H7 (cell line): ENCODE measurements around the gene AK4. TPM values are rescaled to one million over a fixed set of nuclear protein-coding genes. Genes with fewer than 3 reads are reported as not detected.

Source experiments
- DNase-seq: peaks from one replicate; pipeline ENCODE4 v3.0.0; 2012
- H3K27me3 ChIP-seq: 2 replicates; pipeline ENCODE4 v1.6.0; 2011; ENCODE audit warnings: mild to moderate bottlenecking, low read length; ENCODE audit not compliant: control insufficient read depth, insufficient read depth
- H3K36me3 ChIP-seq: replicated peaks from 2 replicates; pipeline ENCODE4 v1.5.1; 2011; ENCODE audit warnings: low read length; ENCODE audit not compliant: control insufficient read depth, insufficient read depth
- H3K4me3 ChIP-seq: 2 replicates; pipeline ENCODE4 v1.5.1; 2011; ENCODE audit warnings: low read depth, mild to moderate bottlenecking, control low read depth, low read length, moderate library complexity; ENCODE audit not compliant: insufficient read depth
- total RNA-seq: library from RNA; depleted of rRNA; stranded (reverse); fragments of >200 nt; shearing (Covaris generic); gene quantifications from 2 replicates; pipeline ENCODE4 v1.2.3, GENCODE V29; 2014

The AK4 gene
- total RNA-seq, 1 experiment from 2014 or later, result 227 TPM

DNA sequence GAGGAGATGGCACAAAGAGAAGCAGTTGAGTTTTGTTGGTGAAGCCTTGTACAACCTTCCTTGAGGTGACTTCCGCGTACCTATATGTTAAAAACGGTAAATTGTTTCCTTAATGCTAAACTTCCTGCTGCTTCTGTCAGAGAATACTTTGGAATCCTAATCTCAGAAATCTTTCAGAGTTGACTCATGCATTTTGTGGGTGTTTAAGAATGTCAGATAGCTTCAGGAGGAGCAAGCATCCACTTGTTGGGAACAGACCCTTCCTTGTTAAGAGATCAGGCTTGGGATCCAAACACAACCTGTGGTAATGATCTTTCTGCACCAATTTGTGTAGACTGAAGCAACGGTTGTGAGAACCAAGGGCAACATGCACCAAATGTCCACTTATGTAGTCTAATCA is 29.5 kb downstream of the AK4 start:
- Histone ChIP-seq H3K36me3 (no peaks in the 10 kb centered on the region), H3K27me3 (no peaks in the 10 kb centered on the region), H3K4me3 (no peak overlapping the region)
- DNase-seq, result no peak

DNA sequence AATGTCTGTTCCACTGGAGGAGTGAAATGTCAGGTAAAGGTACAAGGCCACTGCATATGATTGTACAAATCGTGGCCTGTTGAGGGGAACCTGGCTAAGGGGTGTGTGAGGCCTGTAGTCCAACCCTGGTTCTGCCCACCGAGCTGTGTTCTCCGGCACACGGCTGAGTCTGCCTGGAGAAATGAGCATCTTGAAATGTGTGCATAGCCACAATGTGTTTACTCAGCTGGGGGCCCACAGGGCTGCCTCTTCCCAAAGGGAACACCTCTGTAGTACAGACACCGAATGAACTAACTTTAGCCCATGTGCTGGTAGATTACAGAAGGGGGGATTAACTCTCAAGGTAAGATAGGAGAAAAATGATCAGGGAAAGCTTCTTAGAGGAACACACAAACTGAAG is 30.2 kb downstream of the AK4 start:
- no peak for DNase-seq
- Histone ChIP-seq H3K27me3 (no peaks in the 10 kb centered on the region), H3K4me3 (no peak overlapping the region), H3K36me3 (no peaks in the 10 kb centered on the region)

DNA sequence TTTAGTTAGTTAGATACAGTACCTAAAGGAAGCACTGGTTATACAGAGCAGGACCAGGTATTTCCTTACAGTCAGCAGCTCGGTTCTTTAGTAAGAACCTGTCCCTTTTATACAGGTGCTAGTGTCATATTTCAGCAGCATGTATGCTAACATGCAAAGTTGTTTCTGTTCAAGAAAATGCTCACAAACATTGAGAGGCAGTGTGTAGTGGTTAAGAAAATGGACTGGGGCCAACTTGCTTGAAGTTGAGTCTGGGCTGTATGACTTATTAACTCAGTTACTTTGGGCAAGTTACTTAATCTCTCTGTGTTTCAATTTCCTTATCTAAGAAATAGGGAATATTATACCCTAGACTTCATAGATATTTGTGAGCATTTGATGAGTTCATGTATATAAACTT is 31.1 kb downstream of the AK4 start:
- Histone ChIP-seq H3K27me3 (no peaks in the 10 kb centered on the region), H3K4me3 (no peak overlapping the region), H3K36me3 (no peaks in the 10 kb centered on the region)
- DNase-seq, result no peak

DNA sequence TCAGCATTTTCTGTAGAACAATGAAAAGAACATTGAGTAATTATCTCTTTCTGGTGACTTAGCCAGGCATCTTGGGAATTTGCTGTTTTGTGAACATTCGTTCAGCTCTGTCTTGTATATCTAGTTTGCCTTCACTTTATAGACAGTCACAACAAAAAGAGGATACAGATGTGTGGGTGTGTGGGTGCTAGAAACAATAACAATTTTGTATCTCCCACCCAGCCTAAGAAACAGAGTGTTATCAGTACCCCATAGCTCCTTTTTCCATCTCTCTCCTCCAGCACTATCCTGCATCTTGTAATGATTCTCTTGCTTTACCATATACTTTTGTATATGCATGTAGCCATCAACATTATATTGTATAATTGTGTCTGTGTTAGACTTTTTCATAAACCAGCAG is 33.0 kb downstream of the AK4 start:
- DNase-seq, result no peak
- H3K27me3 ChIP-seq, result no peaks in the 10 kb centered on the region
- no peak overlapping the region for H3K4me3 ChIP-seq
- H3K36me3 ChIP-seq, result no peaks in the 10 kb centered on the region

DNA sequence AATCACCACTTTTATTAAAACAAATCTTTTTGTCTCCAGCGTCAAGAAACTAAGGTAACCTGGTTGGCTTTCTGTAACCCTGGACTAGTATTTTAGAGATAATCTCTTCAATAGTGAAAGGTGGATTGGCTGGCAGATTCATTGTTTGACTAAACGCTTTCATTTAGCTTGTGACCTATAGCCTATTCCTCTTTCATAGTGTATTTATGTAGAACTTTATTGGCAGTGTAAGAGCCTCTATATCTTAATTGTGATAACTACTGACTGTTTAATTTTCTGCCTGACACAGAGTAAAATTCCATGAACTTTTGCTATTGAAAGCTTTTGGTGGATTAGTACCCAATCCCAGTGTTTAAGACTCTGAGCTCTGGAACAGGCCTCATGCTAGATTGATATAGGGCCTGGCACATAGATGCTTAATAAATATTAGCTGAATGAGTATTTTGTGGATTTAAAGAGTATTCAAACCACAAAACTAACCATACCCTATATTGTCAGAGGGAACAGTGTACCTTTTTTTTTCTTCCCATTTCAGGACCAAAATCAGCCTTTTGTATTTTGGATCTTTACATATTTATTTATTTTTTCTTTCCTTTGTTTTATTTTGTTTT is 34.8 kb downstream of the AK4 start:
- Histone ChIP-seq H3K27me3 (no peaks in the 10 kb centered on the region), H3K36me3 (no peaks in the 10 kb centered on the region), H3K4me3 (no peak overlapping the region)
- DNase-seq, result no peak

DNA sequence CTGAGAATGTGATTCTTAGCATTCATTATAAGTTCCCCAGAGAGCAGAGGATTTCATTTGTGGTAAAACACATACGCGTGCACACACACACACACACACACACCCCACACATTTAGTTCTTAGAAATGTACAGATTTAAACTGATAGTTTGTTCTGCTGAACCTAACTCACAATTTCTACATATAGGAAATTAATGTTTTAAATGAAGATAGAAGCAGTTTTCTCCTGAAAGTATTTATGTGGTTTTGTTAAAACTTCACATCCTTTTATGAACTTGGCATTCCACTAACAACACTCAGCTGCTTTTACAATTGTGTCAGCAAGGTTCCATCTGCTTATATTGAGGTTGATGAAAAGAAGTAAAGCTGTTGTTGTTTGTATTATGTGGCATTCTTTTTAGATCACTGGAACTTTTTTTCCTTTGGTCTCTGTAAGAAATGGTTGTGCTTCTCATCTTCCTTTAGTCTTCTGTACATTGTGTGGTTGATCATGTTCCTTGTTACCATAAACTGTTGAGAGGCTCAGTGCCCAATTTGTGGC is 41.6 kb downstream of the AK4 start:
- DNase-seq, result no peak
- Histone ChIP-seq H3K27me3 (no peaks in the 10 kb centered on the region), H3K36me3 (peaks cover 2% of the 10 kb centered on the region), H3K4me3 (no peak overlapping the region)

DNA sequence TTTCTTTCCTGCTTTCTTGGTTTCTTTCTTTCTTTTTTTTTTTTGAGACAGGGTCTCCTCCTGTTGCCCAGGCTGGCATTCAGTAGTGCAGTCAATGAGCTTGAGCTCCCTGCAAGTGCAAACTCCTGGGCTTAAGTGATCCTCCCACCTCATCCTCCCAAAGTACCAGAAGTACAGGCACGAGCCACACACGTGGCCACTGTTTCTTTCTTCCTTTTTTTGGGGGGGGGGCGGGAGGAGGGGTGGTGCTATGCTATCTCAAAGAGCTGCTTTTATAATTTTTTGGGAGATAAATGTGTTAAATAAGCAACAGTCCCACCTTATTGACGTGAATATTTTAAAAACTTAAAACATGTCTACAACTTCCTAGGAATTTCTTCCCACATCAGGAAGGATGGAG is 42.2 kb downstream of the AK4 start:
- Histone ChIP-seq H3K36me3 (peaks cover 2% of the 10 kb centered on the region), H3K27me3 (no peaks in the 10 kb centered on the region), H3K4me3 (no peak overlapping the region)
- DNase-seq, result no peak

DNA sequence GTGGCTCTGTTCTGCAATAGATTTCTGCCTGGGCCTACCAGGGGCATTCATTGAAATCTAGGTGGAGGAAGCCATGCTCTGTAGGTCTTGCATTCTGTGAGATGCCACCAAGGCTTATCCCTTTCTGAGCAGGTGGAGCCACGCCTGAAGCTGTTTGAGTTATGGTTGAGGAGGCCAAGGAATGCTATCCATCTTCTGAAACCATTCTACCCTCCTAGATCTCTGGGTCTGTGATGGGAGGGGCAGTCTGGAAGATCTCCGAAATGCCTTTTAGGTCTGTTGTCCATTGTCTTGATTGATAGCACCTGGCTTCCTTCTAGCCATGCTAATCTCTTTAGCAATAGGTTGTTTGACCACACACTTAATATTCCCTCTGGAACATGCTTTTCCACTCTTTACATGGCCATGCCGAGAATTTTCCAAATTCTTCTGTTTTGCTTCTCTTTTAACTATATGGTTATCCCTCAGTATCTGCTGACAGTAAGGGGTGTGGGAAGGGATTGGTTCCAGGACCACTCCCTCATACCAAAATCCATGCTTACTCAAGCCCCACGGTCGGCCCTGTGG is 45.2 kb downstream of the AK4 start:
- no peak for DNase-seq
- H3K36me3 ChIP-seq, result peaks cover 2% of the 10 kb centered on the region
- H3K4me3 ChIP-seq, result no peak overlapping the region
- H3K27me3 ChIP-seq, result no peaks in the 10 kb centered on the region

DNA sequence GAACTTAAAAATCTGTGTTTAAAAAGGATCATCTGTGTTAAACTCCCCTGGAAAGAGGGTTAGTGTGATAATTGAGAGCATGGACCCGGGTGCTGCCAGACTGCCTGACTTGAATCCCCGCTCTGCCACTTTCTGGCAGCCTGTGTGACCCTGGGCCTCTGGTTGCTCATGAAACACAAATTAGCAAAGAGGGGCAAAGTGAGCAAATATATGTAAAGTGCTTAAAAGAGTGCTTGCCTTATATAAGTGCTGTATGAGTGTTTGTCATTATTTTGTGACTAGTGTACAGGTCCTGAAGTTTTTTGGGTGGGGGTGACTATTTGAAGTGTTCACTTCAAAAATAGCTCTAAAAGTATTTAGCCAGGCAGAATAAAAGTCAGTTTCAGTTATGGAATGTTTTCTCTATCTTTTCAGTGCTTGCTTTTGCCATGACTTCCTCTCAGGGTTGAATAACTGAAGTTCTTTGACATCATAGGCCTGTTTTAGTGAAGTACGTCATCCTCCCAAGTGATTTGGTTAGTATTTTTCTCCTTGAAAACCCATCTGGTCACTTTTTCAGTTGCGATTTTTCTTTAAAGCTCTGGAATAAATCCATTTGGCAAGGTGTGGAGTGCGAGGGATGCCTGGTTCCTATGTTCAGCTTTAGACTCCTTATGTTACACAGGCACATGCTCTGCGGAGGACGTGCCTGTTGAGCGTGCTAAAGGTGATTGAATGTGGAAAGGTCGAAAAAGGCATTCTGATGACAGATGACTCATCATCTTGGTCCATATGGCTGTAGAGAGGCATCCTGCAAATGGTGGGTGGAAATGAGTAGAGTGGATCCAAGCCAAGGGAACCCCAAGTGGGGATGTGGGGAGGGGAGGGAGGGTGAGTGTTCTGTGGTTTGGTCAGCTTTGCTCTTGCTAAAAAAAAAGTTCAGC is 47.8 kb downstream of the AK4 start:
- no peaks in the 10 kb centered on the region for H3K27me3 ChIP-seq
- no peak overlapping the region for H3K4me3 ChIP-seq
- H3K36me3 ChIP-seq, result peaks cover 2% of the 10 kb centered on the region
- no peak for DNase-seq

DNA sequence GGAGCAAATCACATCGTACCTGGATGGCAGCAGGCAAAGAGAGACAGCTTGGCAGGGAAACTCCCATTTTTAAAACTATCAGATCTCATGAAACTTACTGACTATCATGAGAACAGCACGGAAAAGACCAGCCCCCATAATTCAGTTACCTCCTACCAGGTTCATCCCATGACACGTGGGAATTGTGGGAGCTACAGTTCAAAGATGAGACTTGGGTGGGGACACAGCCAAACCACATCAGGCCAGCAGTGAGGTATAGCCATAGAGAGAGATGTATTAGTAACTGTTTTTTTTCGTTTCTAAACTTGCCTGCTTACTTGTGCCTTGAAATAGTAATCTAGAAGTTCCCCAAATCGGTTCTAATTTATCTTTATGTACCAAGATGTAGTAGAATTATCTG is 48.9 kb downstream of the AK4 start:
- no peak for DNase-seq
- peaks cover 2% of the 10 kb centered on the region for H3K36me3 ChIP-seq
- H3K4me3 ChIP-seq, result no peak overlapping the region
- no peaks in the 10 kb centered on the region for H3K27me3 ChIP-seq

DNA sequence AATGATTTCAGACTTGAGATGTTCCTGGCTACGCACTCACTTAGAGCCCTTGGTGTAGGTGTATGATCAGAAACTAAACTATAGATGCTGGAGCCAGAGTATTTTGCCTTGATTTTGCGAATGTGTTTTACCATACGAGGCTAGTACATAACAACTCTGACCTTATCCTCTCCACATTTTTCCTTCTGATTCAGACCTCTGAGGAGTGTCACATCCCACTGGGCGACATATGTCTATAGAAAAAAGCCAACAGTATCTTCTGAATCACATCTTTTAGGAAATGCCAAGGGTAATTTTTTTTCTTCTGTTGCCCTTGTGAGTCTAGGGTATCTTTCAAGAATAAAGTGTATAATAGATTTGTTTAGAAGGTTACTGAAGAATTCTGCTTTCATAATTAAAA is 49.6 kb downstream of the AK4 start:
- Histone ChIP-seq H3K4me3 (no peak overlapping the region), H3K36me3 (peaks cover 2% of the 10 kb centered on the region), H3K27me3 (no peaks in the 10 kb centered on the region)
- DNase-seq, result no peak

DNA sequence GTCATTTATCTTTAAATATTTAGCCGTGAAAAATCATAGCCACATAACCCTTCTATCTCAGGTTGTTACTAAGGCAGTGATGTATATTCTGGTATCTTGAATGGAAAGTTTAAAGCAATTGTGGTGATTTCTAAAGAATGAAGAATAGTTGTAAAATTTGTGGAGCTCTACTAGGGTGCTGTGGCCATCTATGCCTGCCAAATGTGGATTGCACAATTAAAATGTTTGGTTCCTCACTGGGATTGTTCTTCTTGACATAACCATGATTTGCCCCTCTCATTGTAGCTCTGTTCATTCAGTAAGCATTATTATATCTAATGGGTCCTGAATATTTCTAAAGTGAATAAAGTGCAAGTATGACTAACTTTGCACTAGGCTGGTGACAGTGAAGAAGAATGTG is 50.1 kb downstream of the AK4 start:
- H3K27me3 ChIP-seq, result no peaks in the 10 kb centered on the region
- no peaks in the 10 kb centered on the region; the same call in 1 of the 2 replicates for H3K36me3 ChIP-seq
- no peak overlapping the region for H3K4me3 ChIP-seq
- no peak for DNase-seq

DNA sequence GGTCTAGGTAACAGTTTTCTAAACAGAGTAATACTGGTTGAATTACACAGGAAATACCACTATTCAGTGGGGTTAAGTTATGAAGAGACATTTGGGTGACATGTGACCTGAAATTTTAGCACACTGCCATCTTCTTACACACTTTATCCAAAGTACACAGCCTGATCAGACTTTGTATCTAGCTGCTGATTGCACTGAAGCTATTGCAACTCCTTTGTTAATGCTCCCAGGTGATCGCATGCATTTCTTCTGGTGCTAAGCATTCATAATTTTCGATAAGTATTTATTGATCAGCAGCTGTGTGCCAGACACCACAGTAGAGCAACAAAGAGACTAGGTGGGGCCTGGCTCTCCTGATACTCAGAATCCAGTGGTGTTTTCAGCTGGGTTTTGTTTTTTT is 52.4 kb downstream of the AK4 start:
- Histone ChIP-seq H3K36me3 (no peaks in the 10 kb centered on the region), H3K4me3 (no peak overlapping the region), H3K27me3 (no peaks in the 10 kb centered on the region)
- no peak for DNase-seq

DNA sequence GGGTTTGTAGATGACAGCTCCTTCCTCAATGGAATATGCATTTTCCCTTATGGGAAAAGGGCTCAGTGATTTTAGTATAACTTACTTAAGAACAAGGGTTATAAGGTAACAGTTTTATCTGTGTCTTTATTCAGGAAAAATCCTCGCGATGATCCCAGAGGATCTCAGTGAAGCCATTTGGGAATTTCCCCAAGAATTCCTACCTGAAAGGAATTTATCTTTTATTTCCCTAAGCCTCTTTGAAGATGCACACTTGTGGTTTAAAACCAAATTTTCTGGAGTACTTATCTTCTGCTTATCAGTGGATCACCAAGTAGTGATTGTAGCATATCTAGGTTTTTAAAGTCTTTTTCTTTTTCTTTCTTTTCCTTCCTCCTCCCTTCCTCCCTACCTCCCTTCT is 58.8 kb downstream of the AK4 start:
- no peak for DNase-seq
- H3K36me3 ChIP-seq, result no peaks in the 10 kb centered on the region
- H3K4me3 ChIP-seq, result no peak overlapping the region
- H3K27me3 ChIP-seq, result no peaks in the 10 kb centered on the region

DNA sequence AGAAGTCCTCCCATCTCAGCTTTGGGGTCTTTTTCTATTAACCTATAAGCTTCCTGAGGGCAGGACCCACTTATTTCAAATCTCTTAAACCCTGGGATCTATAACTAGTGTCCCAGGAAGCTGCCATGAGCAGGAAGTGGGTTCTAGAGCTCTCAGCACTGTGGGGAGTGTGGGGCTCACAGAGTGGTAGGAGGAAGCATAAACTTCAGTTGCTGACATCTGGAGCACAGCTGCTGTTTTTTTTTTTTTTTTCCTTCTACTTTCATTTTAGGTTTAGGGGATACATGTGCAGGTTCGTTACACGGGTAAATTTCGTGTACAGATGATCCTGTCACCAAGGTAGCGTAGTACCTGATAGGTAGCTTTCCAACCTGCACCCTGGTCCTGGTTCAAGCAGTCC is 59.3 kb downstream of the AK4 start:
- no peak overlapping the region for H3K4me3 ChIP-seq
- no peaks in the 10 kb centered on the region for H3K36me3 ChIP-seq
- H3K27me3 ChIP-seq, result no peaks in the 10 kb centered on the region
- DNase-seq, result no peak
